ENCODE data around the gene GPR137.

The GPR137 gene

DNA sequence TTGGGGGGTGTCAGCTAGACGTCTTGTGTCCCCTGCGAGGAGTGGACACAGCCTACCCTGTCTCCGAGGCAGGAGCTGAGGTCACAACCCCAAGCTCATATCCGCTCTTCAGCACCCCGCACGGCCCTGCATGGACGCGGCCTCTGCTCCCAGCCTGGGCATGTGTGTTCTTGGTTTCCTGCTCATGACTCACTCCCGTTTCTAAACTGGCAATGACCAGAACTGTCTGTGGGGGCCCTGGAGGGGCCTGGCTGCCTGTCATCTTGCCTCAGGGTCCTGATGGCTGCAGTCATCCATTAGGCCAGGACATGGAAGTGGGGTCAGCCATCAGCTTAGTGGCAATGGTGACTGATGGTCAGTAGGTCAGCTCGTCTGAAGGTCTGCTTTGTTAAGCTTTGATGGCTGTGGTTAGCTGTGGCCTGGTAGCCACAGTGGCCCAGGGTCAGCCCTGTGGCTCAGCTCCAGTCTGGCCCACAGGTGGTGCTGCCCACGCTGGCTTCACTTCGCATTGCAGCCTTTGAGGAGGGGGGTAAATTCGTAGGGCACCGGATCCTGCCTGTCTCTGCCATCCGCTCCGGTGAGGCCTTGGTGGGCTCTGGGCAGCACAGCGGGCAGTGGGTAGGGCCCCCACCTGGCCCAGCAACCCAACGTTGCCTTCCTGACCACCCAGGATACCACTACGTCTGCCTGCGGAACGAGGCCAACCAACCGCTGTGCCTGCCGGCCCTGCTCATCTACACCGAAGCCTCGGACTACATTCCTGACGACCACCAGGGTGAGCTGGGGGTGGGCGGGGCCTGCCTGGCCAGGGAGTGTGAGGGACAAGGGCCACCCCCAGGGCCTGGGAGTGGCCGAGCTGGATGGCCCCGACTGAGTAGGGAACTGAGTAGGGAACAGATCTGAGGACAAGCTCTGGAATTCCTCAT is 22.4 kb upstream of the GPR137 start:
- ATAC-seq (ENCODE audit: low read depth) (peak; percentile 51), DNase-seq (ENCODE audit: low spot score) (no peak)
- Histone ChIP-seq H3K9me3 (ENCODE audit: severe bottlenecking) (no peaks in the 10 kb centered on the region), H3K4me1 (ENCODE audit: insufficient read depth, poor library complexity, severe bottlenecking) (peaks cover 15% of the 10 kb centered on the region), H3K36me3 (ENCODE audit: low read depth) (peaks cover 65% of the 10 kb centered on the region), H3K27ac (ENCODE audit: poor library complexity, severe bottlenecking) (peak overlapping the region; percentile 28), H3K4me3 (ENCODE audit: severe bottlenecking) (no peak overlapping the region), H3K27me3 (ENCODE audit: insufficient read depth, poor library complexity, severe bottlenecking) (no peaks in the 10 kb centered on the region)
- no peak for TF ChIP-seq CTCF (IDR thresholded peaks at IDR 0.05; ENCODE audit: poor library complexity, severe bottlenecking)

GRCh38 chr11:64263947-64264317 is 21.7 kb upstream of the GPR137 start:
- no peaks in the 10 kb centered on the region for H3K9me3 ChIP-seq (ENCODE audit: severe bottlenecking)
- ATAC-seq (ENCODE audit: low read depth) (no peak), DNase-seq (ENCODE audit: low spot score) (no peak)
- peaks cover 59% of the 10 kb centered on the region for H3K36me3 ChIP-seq (ENCODE audit: low read depth)
- no peak overlapping the region for H3K4me3 ChIP-seq (ENCODE audit: severe bottlenecking)
- no peak for TF ChIP-seq CTCF (IDR thresholded peaks at IDR 0.05; ENCODE audit: poor library complexity, severe bottlenecking)
- H3K4me1 ChIP-seq (ENCODE audit: insufficient read depth, poor library complexity, severe bottlenecking): peaks cover 22% of the 10 kb centered on the region
- no peak overlapping the region for H3K27ac ChIP-seq (ENCODE audit: poor library complexity, severe bottlenecking)
- H3K27me3 ChIP-seq (ENCODE audit: insufficient read depth, poor library complexity, severe bottlenecking): no peaks in the 10 kb centered on the region

GRCh38 chr11:64264371-64264852 is 21.2 kb upstream of the GPR137 start:
- Histone ChIP-seq H3K4me1 (ENCODE audit: insufficient read depth, poor library complexity, severe bottlenecking) (peaks cover 24% of the 10 kb centered on the region), H3K4me3 (ENCODE audit: severe bottlenecking) (no peak overlapping the region)

DNA sequence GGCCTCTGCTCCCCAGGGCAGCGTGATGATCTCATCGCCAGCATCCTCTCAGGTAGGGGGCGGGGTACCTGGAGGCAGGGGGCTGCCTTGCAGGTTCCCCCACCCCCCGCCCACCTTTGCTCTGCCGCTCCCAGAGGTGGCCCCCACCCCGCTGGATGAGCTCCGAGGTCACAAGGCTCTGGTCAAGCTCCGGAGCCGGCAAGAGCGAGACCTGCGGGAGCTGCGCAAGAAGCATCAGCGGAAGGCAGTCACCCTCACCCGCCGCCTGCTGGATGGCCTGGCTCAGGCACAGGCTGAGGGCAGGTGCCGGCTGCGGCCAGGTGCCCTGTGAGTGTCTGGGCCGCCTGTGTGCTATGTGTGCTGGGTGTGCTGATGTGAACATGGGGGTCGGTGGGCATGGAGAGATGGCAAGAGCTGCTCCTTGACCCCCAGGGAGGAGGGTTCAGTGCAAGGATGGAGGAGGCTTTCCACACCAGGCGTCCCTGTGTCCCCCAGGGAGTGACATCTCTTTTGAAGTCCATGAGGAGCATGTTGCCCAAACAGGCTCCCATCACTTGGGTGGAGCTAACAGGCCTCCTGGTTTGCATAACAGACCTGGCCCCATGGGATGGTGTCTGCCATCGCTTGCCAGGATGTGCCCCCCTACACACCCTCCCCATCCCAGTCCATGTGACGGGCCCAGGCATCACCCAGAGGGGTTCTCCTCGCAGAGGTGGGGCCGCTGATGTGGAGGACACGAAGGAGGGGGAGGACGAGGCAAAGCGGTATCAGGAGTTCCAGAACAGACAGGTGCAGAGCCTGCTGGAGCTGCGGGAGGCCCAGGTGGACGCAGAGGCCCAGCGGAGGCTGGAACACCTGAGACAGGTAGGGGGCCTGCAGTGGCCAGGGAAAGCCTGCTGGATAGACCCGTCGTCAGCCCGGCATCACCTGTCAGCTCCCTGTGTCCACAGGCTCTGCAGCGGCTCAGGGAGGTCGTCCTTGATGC is 20.2 kb upstream of the GPR137 start:
- Histone ChIP-seq H3K27me3 (ENCODE audit: insufficient read depth, poor library complexity, severe bottlenecking) (no peaks in the 10 kb centered on the region), H3K9me3 (ENCODE audit: severe bottlenecking) (no peaks in the 10 kb centered on the region), H3K4me3 (ENCODE audit: severe bottlenecking) (no peak overlapping the region), H3K36me3 (ENCODE audit: low read depth) (peaks cover 44% of the 10 kb centered on the region), H3K27ac (ENCODE audit: poor library complexity, severe bottlenecking) (no peak overlapping the region), H3K4me1 (ENCODE audit: insufficient read depth, poor library complexity, severe bottlenecking) (peaks cover 24% of the 10 kb centered on the region)
- no peak for TF ChIP-seq CTCF (IDR thresholded peaks at IDR 0.05; ENCODE audit: poor library complexity, severe bottlenecking)
- DNase-seq (ENCODE audit: low spot score) (no peak), ATAC-seq (ENCODE audit: low read depth) (no peak)

More at GRCh38 chr11:64264371-64264852, 21.2 kb upstream of the GPR137 start:
- H3K27me3 ChIP-seq (ENCODE audit: insufficient read depth, poor library complexity, severe bottlenecking): no peaks in the 10 kb centered on the region
- H3K36me3 ChIP-seq (ENCODE audit: low read depth): peaks cover 54% of the 10 kb centered on the region
- no peak for TF ChIP-seq CTCF (IDR thresholded peaks at IDR 0.05; ENCODE audit: poor library complexity, severe bottlenecking)
- no peak overlapping the region for H3K27ac ChIP-seq (ENCODE audit: poor library complexity, severe bottlenecking)
- ATAC-seq (ENCODE audit: low read depth) (no peak), DNase-seq (ENCODE audit: low spot score) (no peak)
- no peaks in the 10 kb centered on the region for H3K9me3 ChIP-seq (ENCODE audit: severe bottlenecking)

All from RWPE2 (cell line).